Caco-2 (cell line): ENCODE results near the gene DNAI7. TPM values are rescaled to one million over a fixed set of nuclear protein-coding genes. Genes with fewer than 3 reads are reported as not detected.

Experiments used
- BruUV-seq: library from RNA; stranded (reverse); fragments of 400-500 nt; replicated peaks from 2 replicates; lab custom pipeline; 2021; lab: Mats Ljungman, UMichigan
- CTCF ChIA-PET: fragments of 300-600 bp; sonication (Branson Sonifier 250); formaldehyde crosslinking; loops from one replicate; lab custom pipeline; 2022; ENCODE audit warnings: antibody characterized with exemption; lab: Charles Lee
- POLR2A ChIA-PET: fragments of 300-600 bp; sonication (Branson Sonifier 250); formaldehyde crosslinking; loops from one replicate; lab custom pipeline; 2022; ENCODE audit warnings: antibody characterized with exemption; lab: Charles Lee
- DNase-seq, 2 experiments: peaks; one replicate each; pipeline versions ENCODE4 v3.0.0 to v3.0.0-alpha.2; 2020 to 2022
- H3K27me3 ChIP-seq: replicated peaks from 2 replicates; pipeline ENCODE4 v1.6.0; 2011; ENCODE audit warnings: low read length; ENCODE audit not compliant: control insufficient read depth, insufficient read depth
- H3K36me3 ChIP-seq: 2 replicates; pipeline ENCODE4 v1.5.1; 2011; ENCODE audit warnings: low read length; ENCODE audit not compliant: control insufficient read depth, insufficient read depth
- H3K4me1 ChIP-seq: fragments of 250-450 bp; sonication (Bioruptor Pico); 2 replicates; pipeline ENCODE4 v1.5.1; 2020; ENCODE audit warnings: mild to moderate bottlenecking
- H3K4me3 ChIP-seq: 2 replicates; pipeline ENCODE4 v1.5.1; 2011; ENCODE audit warnings: low read depth, mild to moderate bottlenecking, control low read depth, low read length
- H3K9me3 ChIP-seq: fragments of 250-450 bp; sonication (Bioruptor Pico); 2 replicates; pipeline ENCODE4 v1.5.1; 2020; ENCODE audit warnings: mild to moderate bottlenecking, moderate library complexity
- H3K27ac Mint-ChIP-seq: one replicate; pipeline ENCODE4 v1.8.0; 2022; ENCODE audit warnings: mixed read lengths; ENCODE audit not compliant: unreplicated experiment
- H3K27me3 Mint-ChIP-seq: one replicate; pipeline ENCODE4 v1.8.0; 2022; ENCODE audit warnings: mixed read lengths; ENCODE audit not compliant: insufficient read depth, unreplicated experiment
- H3K36me3 Mint-ChIP-seq: one replicate; pipeline ENCODE4 v1.8.0; 2022; ENCODE audit warnings: mild to moderate bottlenecking, mixed read lengths; ENCODE audit not compliant: insufficient read depth, unreplicated experiment
- H3K4me1 Mint-ChIP-seq: one replicate; pipeline ENCODE4 v1.8.0; 2022; ENCODE audit warnings: low read depth, mixed read lengths; ENCODE audit not compliant: unreplicated experiment
- H3K4me3 Mint-ChIP-seq: one replicate; pipeline ENCODE4 v1.8.0; 2022; ENCODE audit warnings: mild to moderate bottlenecking, moderate library complexity, mixed read lengths; ENCODE audit not compliant: unreplicated experiment
- H3K9me3 Mint-ChIP-seq: one replicate; pipeline ENCODE4 v1.8.0; 2022; ENCODE audit warnings: mixed read lengths; ENCODE audit not compliant: unreplicated experiment
- CTCF ChIP-seq, 2 experiments: fragments of 200-600 bp in 1 of 2; IDR thresholded peaks; 1 replicate in 1 of 2; 2 replicates in 1 of 2; pipeline versions ENCODE4 v1.5.1 to v1.8.0; 2011 to 2022; ENCODE audit warnings: antibody characterized with exemption in 1 of 2, control low read depth in 1 of 2, inconsistent platforms in 1 of 2, low read depth in 1 of 2, low read length in 1 of 2, mild to moderate bottlenecking in 1 of 2, moderate library complexity in 1 of 2; ENCODE audit not compliant: insufficient read depth in 1 of 2, severe bottlenecking in 1 of 2, unreplicated experiment in 1 of 2
- intact Hi-C: fragments of 100-400 bp; cut with micrococcal nuclease; formaldehyde crosslinking; loops from one replicate; pipeline ENCODE4 v1.10.0; 2022; ENCODE audit not compliant: unreplicated experiment
- total RNA-seq: library from RNA; stranded (reverse); gene quantifications from 2 replicates; pipeline ENCODE4 v1.2.3, GENCODE V29; 2022

The DNAI7 gene
- total RNA-seq, 1 experiment from 2014 or later, result 0.66 TPM

- Mint-ChIP-seq H3K4me3 (no peak overlapping the region), H3K27ac (no peak overlapping the region), H3K4me1 (peaks cover 28% of the 10 kb centered on the region), H3K9me3 (peaks cover 33% of the 10 kb centered on the region), H3K36me3 (peaks cover 6% of the 10 kb centered on the region), H3K27me3 (no peaks in the 10 kb centered on the region)
- TF ChIP-seq CTCF (IDR thresholded peaks at IDR 0.05; ENCODE audit: insufficient read depth in 1 of 2, low read depth in 1 of 2, low read length in 1 of 2, severe bottlenecking in 1 of 2, unreplicated experiment in 1 of 2), result no peak
- Histone ChIP-seq H3K9me3 (peaks cover 5% of the 10 kb centered on the region), H3K4me1 (peaks cover 16% of the 10 kb centered on the region), H3K4me3 (no peak overlapping the region), H3K36me3 (no peaks in the 10 kb centered on the region), H3K27me3 (no peaks in the 10 kb centered on the region)
- intact Hi-C loops, result no loop called here
- no peak for DNase-seq
- ChIA-PET CTCF (interaction anchor here (1.2 kb wide), 1 partner anchor 131 kb away, joined by 3 read pairs; no protein-coding TSS in a partner anchor), POLR2A (no interaction called here)
- no TSS peak for BruUV-seq
Measured at GRCh38 chr12:25121916-25122315, 73.0 kb downstream of the DNAI7 start.

GRCh38 chr12:25121110-25121509 is 73.8 kb downstream of the DNAI7 start:
- H3K27ac Mint-ChIP-seq, result no peak overlapping the region
- peaks cover 5% of the 10 kb centered on the region for H3K9me3 ChIP-seq
- BruUV-seq, result no TSS peak
- H3K36me3 Mint-ChIP-seq, result peaks cover 2% of the 10 kb centered on the region
- intact Hi-C loops, result no loop called here
- H3K9me3 Mint-ChIP-seq, result peaks cover 28% of the 10 kb centered on the region
- no peak for TF ChIP-seq CTCF (IDR thresholded peaks at IDR 0.05; ENCODE audit: insufficient read depth in 1 of 2, low read depth in 1 of 2, low read length in 1 of 2, severe bottlenecking in 1 of 2, unreplicated experiment in 1 of 2)
- H3K27me3 ChIP-seq, result no peaks in the 10 kb centered on the region
- H3K4me3 ChIP-seq, result no peak overlapping the region
- H3K27me3 Mint-ChIP-seq, result no peaks in the 10 kb centered on the region
- DNase-seq, result no peak
- ChIA-PET CTCF (interaction anchor here (0.6 to 1.2 kb wide), 2 partner anchors 49 to 130 kb away, joined by 3 read pairs; no protein-coding TSS in a partner anchor), POLR2A (no interaction called here)
- no peaks in the 10 kb centered on the region for H3K36me3 ChIP-seq
- peaks cover 20% of the 10 kb centered on the region for H3K4me1 Mint-ChIP-seq
- H3K4me3 Mint-ChIP-seq, result no peak overlapping the region
- H3K4me1 ChIP-seq, result peaks cover 8% of the 10 kb centered on the region

GRCh38 chr12:25119020-25119419 is 75.9 kb downstream of the DNAI7 start:
- ChIA-PET CTCF (interaction anchor here (0.9 to 1.0 kb wide), 2 partner anchors 17 to 268 kb away, joined by 3 read pairs; no protein-coding TSS in a partner anchor), POLR2A (no interaction called here)
- H3K9me3 ChIP-seq, result no peaks in the 10 kb centered on the region
- H3K4me1 ChIP-seq, result peaks cover 7% of the 10 kb centered on the region; the same call in 1 of the 2 replicates
- H3K36me3 Mint-ChIP-seq, result no peaks in the 10 kb centered on the region
- peak; percentile 48 to 53 for TF ChIP-seq CTCF (IDR thresholded peaks at IDR 0.05; ENCODE audit: insufficient read depth in 1 of 2, low read depth in 1 of 2, low read length in 1 of 2, severe bottlenecking in 1 of 2, unreplicated experiment in 1 of 2)
- H3K36me3 ChIP-seq, result no peaks in the 10 kb centered on the region
- H3K9me3 Mint-ChIP-seq, result peaks cover 10% of the 10 kb centered on the region
- intact Hi-C loops, result loop anchor here (1.0 kb wide), 1 partner anchor 128 kb away; no protein-coding TSS in a partner anchor
- no peaks in the 10 kb centered on the region for H3K27me3 Mint-ChIP-seq
- no peak overlapping the region for H3K27ac Mint-ChIP-seq
- no TSS peak for BruUV-seq
- H3K4me1 Mint-ChIP-seq, result peaks cover 23% of the 10 kb centered on the region
- H3K4me3 ChIP-seq, result no peak overlapping the region
- no peak for DNase-seq
- no peaks in the 10 kb centered on the region for H3K27me3 ChIP-seq
- no peak overlapping the region for H3K4me3 Mint-ChIP-seq
